Right renal pelvis (tissue), 4 donors: ENCODE measurements around the gene OSBP2. TPM values are rescaled to one million over a fixed set of nuclear protein-coding genes. Genes with fewer than 3 reads are reported as not detected.

Experiments used
- DNase-seq, 4 donors: peaks; one replicate each; pipeline ENCODE4 v3.0.0-alpha.2; 2013; ENCODE audit warnings: low read depth in 4 of 4, low spot score in 3 of 4, missing footprints in 1 of 4
- polyA plus RNA-seq, 4 donors: library from polyadenylated mRNA; unstranded; fragments of 120-200 nt; gene quantifications; one replicate each; pipeline ENCODE4 v1.2.1, GENCODE V29; 2013; ENCODE audit not compliant: insufficient read length in 4 of 4

OSBP2 gene
- polyA plus RNA-seq, 4 donors: 4.9 to 6.8 (median 6.2) TPM

GRCh38 chr22:30876915-30877553 is 182.4 kb downstream of the OSBP2 start:
- no peak for DNase-seq

DNA sequence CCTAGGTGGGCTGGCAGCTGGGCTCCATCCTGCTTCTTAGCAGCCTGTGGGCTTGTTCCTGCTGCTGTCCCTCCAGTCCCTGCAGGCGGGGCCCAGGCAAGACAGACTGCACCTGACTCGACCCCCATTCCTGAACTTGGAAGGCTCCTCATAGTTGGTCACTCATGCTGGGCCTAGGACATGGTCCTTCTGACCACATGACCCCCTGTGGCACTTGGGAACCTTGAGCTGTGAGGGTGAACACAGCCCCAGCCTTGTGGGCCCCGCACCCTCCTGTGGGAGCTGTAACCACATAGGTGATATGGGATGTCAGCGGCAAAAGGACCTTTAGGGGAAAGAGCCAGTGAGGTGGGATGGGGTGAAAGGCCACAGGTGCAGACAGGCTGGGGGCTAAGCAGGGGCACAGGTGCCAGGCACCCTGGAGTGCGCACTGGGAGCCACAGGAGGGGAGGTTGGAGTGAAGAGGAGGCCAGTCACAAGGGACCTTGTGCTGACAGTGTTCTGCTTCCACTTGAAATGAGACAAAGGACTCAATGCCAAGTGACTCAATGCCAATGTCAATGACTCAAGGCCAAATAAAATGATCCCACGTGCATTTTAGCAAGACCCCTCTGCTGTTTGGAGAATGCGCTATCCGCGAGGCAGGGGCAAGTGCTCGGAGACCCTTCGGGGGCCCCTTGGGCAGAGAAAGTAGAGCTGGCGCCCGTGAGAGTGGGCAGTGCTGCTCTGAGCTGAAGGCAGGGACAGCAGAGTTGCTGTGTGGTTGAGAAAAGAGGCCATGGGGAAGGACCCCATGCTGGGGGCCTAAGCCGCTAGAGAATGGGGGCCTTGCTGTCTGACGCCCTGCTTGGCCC is 183.2 kb downstream of the OSBP2 start:
- DNase-seq: no peak

DNA sequence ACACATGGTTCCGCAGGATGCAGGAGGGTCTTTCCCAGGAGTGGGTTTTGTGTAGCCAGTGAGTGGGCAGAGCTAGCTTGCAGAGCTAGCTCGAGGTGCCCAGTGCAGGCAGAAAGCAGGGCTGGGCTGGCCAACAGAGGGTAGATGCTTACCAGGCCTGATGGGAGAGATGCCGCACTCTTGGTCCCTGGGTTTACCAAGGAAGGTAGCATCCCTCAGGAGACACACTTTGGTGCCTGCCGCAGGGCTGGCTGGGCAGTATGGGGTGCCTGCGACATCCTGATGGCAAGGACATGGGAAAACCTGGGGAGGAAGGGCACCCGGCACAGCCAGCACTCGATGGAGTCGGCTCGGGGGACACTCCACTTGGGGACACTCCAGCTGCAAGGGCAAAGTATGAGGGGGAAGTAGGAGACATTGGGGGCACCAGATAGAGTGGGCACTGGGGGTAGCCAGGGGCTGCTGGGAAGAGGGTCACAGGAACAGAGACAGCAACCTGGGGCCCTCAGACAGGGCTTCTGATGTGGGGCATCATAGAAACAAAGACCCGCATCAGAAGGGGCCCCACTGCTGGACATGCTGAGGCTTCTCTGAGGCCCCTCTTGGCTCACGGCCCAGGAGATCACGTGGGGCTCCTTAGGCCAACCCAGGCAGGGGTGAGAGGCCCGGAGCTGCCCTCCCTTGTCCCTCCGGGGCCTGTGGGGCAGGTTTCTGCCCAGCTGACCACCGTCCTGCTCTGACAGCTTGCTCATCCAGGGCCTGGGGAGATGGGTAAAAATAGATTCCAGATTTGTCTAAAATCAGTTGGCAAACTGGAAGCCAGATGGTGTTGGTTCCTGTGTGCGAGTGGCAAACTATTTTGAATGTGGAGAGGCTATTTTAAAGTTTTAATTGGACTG is 184.1 kb downstream of the OSBP2 start:
- DNase-seq: no peak

DNA sequence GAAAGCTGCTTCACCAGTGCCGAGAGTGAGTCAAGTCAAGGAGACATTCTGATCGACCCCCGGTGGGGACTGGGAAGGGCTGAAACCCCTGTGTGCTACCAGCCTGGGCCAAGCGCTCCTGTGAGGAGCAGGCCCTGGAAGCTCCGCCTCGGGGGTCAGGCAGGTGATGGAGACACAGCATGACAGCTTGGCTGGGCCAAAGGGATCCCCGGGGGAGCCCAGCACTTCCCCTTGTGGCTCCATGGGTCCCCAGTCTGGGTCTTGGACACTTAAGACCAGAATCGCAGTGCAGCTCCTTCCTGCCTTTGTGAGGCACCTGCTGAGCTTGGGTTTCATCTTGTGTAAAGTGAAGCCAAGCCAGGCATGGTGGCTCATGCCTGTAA is 184.7 kb downstream of the OSBP2 start:
- DNase-seq: no peak

DNA sequence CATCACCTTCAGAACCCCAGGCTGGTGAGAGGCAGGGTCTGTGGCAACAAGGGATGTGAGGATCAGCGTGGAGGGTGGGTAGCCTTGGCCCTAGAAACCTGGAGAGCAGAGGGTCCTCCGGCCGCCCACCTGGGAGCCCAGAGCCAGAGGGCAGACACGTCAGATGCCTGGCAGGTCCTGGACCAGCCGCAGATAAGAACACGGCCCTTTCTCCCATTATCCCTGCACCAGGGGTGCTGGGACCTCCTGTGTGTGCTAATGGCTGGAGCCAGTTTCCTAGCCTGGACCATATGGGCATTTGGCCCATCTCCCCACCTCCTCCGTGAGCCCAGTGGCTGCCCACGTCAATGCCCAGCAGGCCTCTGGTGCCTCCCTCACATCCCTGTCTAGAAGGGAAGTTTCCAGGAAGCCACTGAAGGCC is 185.5 kb downstream of the OSBP2 start:
- DNase-seq: no peak

- DNase-seq: no peak
These were observed 186.2 kb downstream of the OSBP2 start for GRCh38 chr22:30880847-30881246.

- DNase-seq: no peak
These were observed 186.9 kb downstream of the OSBP2 start for GRCh38 chr22:30881361-30882183.

GRCh38 chr22:30882184-30882717 is 187.6 kb downstream of the OSBP2 start:
- DNase-seq: no peak

- DNase-seq: no peak
These were observed 188.4 kb downstream of the OSBP2 start for GRCh38 chr22:30882974-30883533.

GRCh38 chr22:30883586-30884145 is 189.0 kb downstream of the OSBP2 start:
- DNase-seq: no peak

GRCh38 chr22:30884211-30885000 is 189.7 kb downstream of the OSBP2 start:
- DNase-seq: no peak

GRCh38 chr22:30885001-30885366 is 190.3 kb downstream of the OSBP2 start:
- DNase-seq: no peak

GRCh38 chr22:30885591-30885990 is 190.9 kb downstream of the OSBP2 start:
- no peak for DNase-seq

- DNase-seq: no peak
These were observed 192.8 kb downstream of the OSBP2 start for GRCh38 chr22:30887453-30887852.

DNA sequence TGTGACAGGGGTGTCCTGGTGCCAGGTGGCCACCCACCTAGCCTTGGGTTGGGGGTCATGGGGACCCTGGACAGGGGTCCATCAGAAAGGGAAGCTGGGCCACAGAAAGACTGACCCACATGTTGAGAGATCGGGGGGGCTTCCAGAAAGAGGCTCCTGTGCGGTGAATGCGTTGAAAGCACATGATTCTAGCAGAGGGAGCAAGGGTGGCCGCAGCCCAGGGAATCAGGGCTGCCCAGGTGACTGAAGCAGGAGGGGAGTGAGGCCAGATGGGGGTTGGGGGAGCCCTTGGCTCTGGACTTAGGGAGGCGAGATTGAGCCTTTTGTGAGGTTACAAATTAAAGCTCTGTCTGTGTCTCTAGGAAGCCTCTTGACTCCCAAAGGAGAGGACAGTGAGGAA is 193.2 kb downstream of the OSBP2 start:
- DNase-seq: no peak

- no peak for DNase-seq
These were observed 194.8 kb downstream of the OSBP2 start for GRCh38 chr22:30889268-30889995.

- no peak for DNase-seq
These were observed 195.4 kb downstream of the OSBP2 start for GRCh38 chr22:30889996-30890480.
